HepG2 (cell line): Measurements from ENCODE around the gene CITED4. TPM values are rescaled to one million over a fixed set of nuclear protein-coding genes. Genes with fewer than 3 reads are reported as not detected.

Source experiments
- ATAC-seq: fragments of 200-7000 bp; cut with Tn5 transposase; 3 replicates; pipeline ENCODE4 v1.9.1; 2020; ENCODE audit warnings: mild to moderate bottlenecking, moderate library complexity
- BruUV-seq: library from RNA; stranded (reverse); fragments of 400-500 nt; replicated peaks from 2 replicates; lab custom pipeline; 2021; lab: Mats Ljungman, UMichigan
- CTCF ChIA-PET: fragments of 300-600 bp; formaldehyde crosslinking; extraction: SDS; loops from one replicate; lab custom pipeline; 2021; ENCODE audit warnings: low total read pairs, inconsistent platforms, low intra/inter-chr PET ratio; lab: Yijun Ruan, JAX
- POLR2A ChIA-PET: fragments of 350-600 bp; sonication (Branson Sonifier 250); formaldehyde crosslinking; loops from one replicate; lab custom pipeline; 2020; ENCODE audit warnings: antibody characterized with exemption, inconsistent platforms; lab: Yijun Ruan, JAX
- DNase-seq: peaks from one replicate; pipeline ENCODE4 v3.0.0-alpha.2; 2015; ENCODE audit warnings: low spot score
- FAIRE-seq: peaks from 3 replicates; lab custom pipeline; 2011; peaks lifted over from hg19 to GRCh38; lab: Jason Lieb, UNC
- H2AFZ ChIP-seq: one replicate; pipeline ENCODE4 v1.6.1; 2011; ENCODE audit warnings: low read length, inconsistent platforms
- H3K27ac ChIP-seq: fragments of 300-600 bp; 3 replicates; pipeline ENCODE4 v1.8.0; 2011; ENCODE audit warnings: mixed run types, mild to moderate bottlenecking, mixed read lengths, low read length, inconsistent platforms; ENCODE audit not compliant: insufficient read depth; ENCODE audit errors: extremely low read length
- H3K27me3 ChIP-seq, 2 experiments: fragments of 200-600 bp in 1 of 2; 2 replicates in 1 of 2; 3 replicates in 1 of 2; pipeline versions ENCODE4 v1.6.0 to v1.8.0; 2011; ENCODE audit warnings: low read length in 2 of 2, mild to moderate bottlenecking in 2 of 2, moderate library complexity in 2 of 2, inconsistent platforms in 1 of 2; ENCODE audit not compliant: insufficient read depth in 2 of 2, control insufficient read depth in 1 of 2
- H3K36me3 ChIP-seq, 2 experiments: fragments of 200-600 bp in 1 of 2; replicated peaks in 1 of 2; 2 replicates in 1 of 2; 3 replicates in 1 of 2; pipeline versions ENCODE4 v1.5.1 to v1.8.0; 2011; ENCODE audit warnings: low read length in 2 of 2, inconsistent platforms in 1 of 2; ENCODE audit not compliant: insufficient read depth in 2 of 2, control insufficient read depth in 1 of 2
- H3K4me1 ChIP-seq: 2 replicates; pipeline ENCODE4 v1.5.1; 2012; ENCODE audit warnings: low read length, inconsistent platforms; ENCODE audit not compliant: insufficient read depth
- H3K4me2 ChIP-seq: 2 replicates; pipeline ENCODE4 v1.6.0; 2011; ENCODE audit warnings: low read depth, low read length, inconsistent platforms
- H3K4me3 ChIP-seq, 3 experiments: fragments of 200-600 bp in 1 of 3; sonication (generic), shearing (Covaris generic) in 1 of 3; replicated peaks in 1 of 3; 2 replicates each; pipeline ENCODE4 v1.5.1; 2011 to 2016; ENCODE audit warnings: low read length in 3 of 3, inconsistent platforms in 2 of 3, low read depth in 2 of 3, mild to moderate bottlenecking in 2 of 3, control low read depth in 1 of 3, mixed read lengths in 1 of 3; ENCODE audit not compliant: insufficient read depth in 1 of 3
- H3K79me2 ChIP-seq: one replicate; pipeline ENCODE4 v1.6.1; 2011; ENCODE audit warnings: low read length, inconsistent platforms; ENCODE audit not compliant: insufficient read depth
- H3K9ac ChIP-seq: 2 replicates; pipeline ENCODE4 v1.6.0; 2011; ENCODE audit warnings: mild to moderate bottlenecking, low read depth, low read length, inconsistent platforms; ENCODE audit not compliant: insufficient read depth
- H3K9me3 ChIP-seq: 2 replicates; pipeline ENCODE4 v1.5.1; 2012; ENCODE audit warnings: mild to moderate bottlenecking, low read length
- H4K20me1 ChIP-seq: 2 replicates; pipeline ENCODE4 v1.6.0; 2011; ENCODE audit warnings: inconsistent platforms, mild to moderate bottlenecking, low read length, moderate library complexity; ENCODE audit not compliant: insufficient read depth
- ATF4 ChIP-seq, 2 experiments: fragments of 450-650 bp in 1 of 2; sonication (generic) in 1 of 2; formaldehyde crosslinking; IDR thresholded peaks; 2 replicates each; pipeline versions ENCODE4 v1.5.0 to v1.8.0; 2020 to 2022; ENCODE audit warnings: mild to moderate bottlenecking in 1 of 2, missing genetic modification reagents in 1 of 2
- CSRNP2 ChIP-seq: sonication (generic); formaldehyde crosslinking; conservative IDR thresholded peaks from 2 replicates; pipeline ENCODE4 v1.8.0; 2022; ENCODE audit warnings: low read depth, missing genetic modification reagents
- DZIP1 ChIP-seq: sonication (generic); formaldehyde crosslinking; IDR thresholded peaks from 2 replicates; pipeline ENCODE4 v1.5.0; 2020; ENCODE audit warnings: mild to moderate bottlenecking, missing genetic modification reagents
- GPBP1L1 ChIP-seq: sonication (generic); formaldehyde crosslinking; IDR thresholded peaks from 2 replicates; pipeline ENCODE4 v1.5.0; 2020; ENCODE audit warnings: mild to moderate bottlenecking, missing genetic modification reagents
- RARG ChIP-seq: sonication (generic); formaldehyde crosslinking; IDR thresholded peaks from 2 replicates; pipeline ENCODE4 v1.4.0; 2020; ENCODE audit warnings: low read depth, mild to moderate bottlenecking, missing genetic modification reagents
- RXRA ChIP-seq: sonication (generic); formaldehyde crosslinking; IDR thresholded peaks from 2 replicates; pipeline ENCODE4 v1.5.1; 2020; ENCODE audit warnings: missing genetic modification reagents
- ZBED4 ChIP-seq: sonication (generic); formaldehyde crosslinking; IDR thresholded peaks from 2 replicates; pipeline ENCODE4 v1.4.0; 2020; ENCODE audit warnings: missing genetic modification reagents, borderline replicate concordance
- ZBTB39 ChIP-seq: sonication (generic); formaldehyde crosslinking; IDR thresholded peaks from 2 replicates; pipeline ENCODE4 v1.5.0; 2020; ENCODE audit warnings: missing genetic modification reagents
- ZNF256 ChIP-seq: sonication (generic); formaldehyde crosslinking; conservative IDR thresholded peaks from 2 replicates; pipeline ENCODE4 v1.4.0; 2020; ENCODE audit warnings: missing genetic modification reagents
- ZNF383 ChIP-seq: sonication (generic); formaldehyde crosslinking; IDR thresholded peaks from 2 replicates; pipeline ENCODE4 v1.4.0; 2020; ENCODE audit warnings: missing genetic modification reagents, mild to moderate bottlenecking, borderline replicate concordance
- ZSCAN22 ChIP-seq: sonication (generic); formaldehyde crosslinking; IDR thresholded peaks from 2 replicates; pipeline ENCODE4 v1.4.0; 2020; ENCODE audit warnings: mild to moderate bottlenecking, missing genetic modification reagents
- WGBS: methylation state at CpG from one replicate; pipeline ENCODE4 v1.1.6; 2017; ENCODE audit warnings: low lambda C conversion rate; 5-methylcytosine and 5-hydroxymethylcytosine counted together
- in situ Hi-C: cut with HindIII; loops from 2 replicates; pipeline ENCODE4 v1.10.0; 2017; ENCODE audit warnings: low pct_unique_long_range_greater_than_20kb; ENCODE audit not compliant: extremely low pct_ligation_motif_present
- intact Hi-C: fragments of 100-400 bp; cut with micrococcal nuclease; formaldehyde crosslinking; loops from one replicate; pipeline ENCODE4 v1.10.0; 2022; ENCODE audit not compliant: unreplicated experiment
- polyA plus RNA-seq, 8 experiments: library from polyadenylated mRNA; depleted of rRNA in 3 of 8; stranded (reverse) in 7 of 8; unstranded in 1 of 8; fragments of >200 nt; fragmentation: Illumina TruSeq in 4 of 8; extraction: Trizol in 4 of 8; gene quantifications; 2 replicates each; pipeline versions ENCODE4 v1.2.1 to v1.2.3, GENCODE V29; 2011 to 2016; ENCODE audit warnings: low read depth in 4 of 8, missing spikeins in 1 of 8, mixed read lengths in 1 of 8; ENCODE audit not compliant: insufficient read depth in 1 of 8
- total RNA-seq, 5 experiments: library from RNA; depleted of rRNA; stranded (reverse); fragments of >200 nt; fragmentation: Illumina TruSeq; extraction: Trizol; gene quantifications; 2 replicates each; pipeline ENCODE4 v1.2.3, GENCODE V29; 2016; ENCODE audit warnings: low read depth in 1 of 5

Gene CITED4
- total and polyA plus RNA-seq, 2 of the 13 experiments (the other 11 are each of a cell fraction or from before 2014, with no cell fraction given) = 1.5 to 9.9 TPM

GRCh38 chr1:40895601-40896000 is 33.4 kb upstream of the CITED4 start:
- WGBS = 75% methylated on average over 1 of the region's 1 CpG
- no peaks in the 10 kb centered on the region for H3K36me3 ChIP-seq
- ATAC-seq = no peak

More at GRCh38 chr1:40895601-40896000, 33.4 kb upstream of the CITED4 start:
- TF ChIP-seq RARG (CRISPR knock-in tag) (no peak), ZSCAN22 (CRISPR knock-in tag) (no peak), ZNF383 (CRISPR knock-in tag) (no peak), ATF4 (CRISPR knock-in tag; IDR thresholded peaks at IDR 0.05) (no peak), GPBP1L1 (CRISPR knock-in tag) (no peak), ZBTB39 (no peak), ZBED4 (CRISPR knock-in tag) (no peak), CSRNP2 (CRISPR knock-in tag) (no peak), ZNF256 (no peak), DZIP1 (CRISPR knock-in tag) (no peak), RXRA (no peak)
- Histone ChIP-seq H3K9me3 (peaks cover 22% of the 10 kb centered on the region), H3K4me1 (peaks cover 34% of the 10 kb centered on the region), H2AFZ (no peak overlapping the region), H3K4me3 (no peak overlapping the region), H4K20me1 (no peaks in the 10 kb centered on the region), H3K27me3 (0 out of 5 replicates have a peak, but pooled peaks cover 0 to 2% of the 10 kb centered on the region in 2 experiments), H3K79me2 (no peaks in the 10 kb centered on the region), H3K27ac (no peak overlapping the region), H3K4me2 (no peak overlapping the region), H3K9ac (no peak overlapping the region)
- ChIA-PET POLR2A (no interaction called here), CTCF (no interaction called here)
- intact Hi-C loops = no loop called here
- FAIRE-seq (no peak), DNase-seq (no peak)
- in situ Hi-C loops = no loop called here
- BruUV-seq = no TSS peak
